Putamen (tissue), 1 donor: ENCODE data around the gene NBPF4.
"Not testable (repeated sequence)": the region's sequence is repeated elsewhere in the genome, so short reads cannot be mapped to it uniquely, and the experiment has no call there.

Source experiments
- DNase-seq: peaks from one replicate; pipeline ENCODE4 v3.0.0-alpha.2; 2016; ENCODE audit warnings: low spot score

NBPF4 gene, protein sequence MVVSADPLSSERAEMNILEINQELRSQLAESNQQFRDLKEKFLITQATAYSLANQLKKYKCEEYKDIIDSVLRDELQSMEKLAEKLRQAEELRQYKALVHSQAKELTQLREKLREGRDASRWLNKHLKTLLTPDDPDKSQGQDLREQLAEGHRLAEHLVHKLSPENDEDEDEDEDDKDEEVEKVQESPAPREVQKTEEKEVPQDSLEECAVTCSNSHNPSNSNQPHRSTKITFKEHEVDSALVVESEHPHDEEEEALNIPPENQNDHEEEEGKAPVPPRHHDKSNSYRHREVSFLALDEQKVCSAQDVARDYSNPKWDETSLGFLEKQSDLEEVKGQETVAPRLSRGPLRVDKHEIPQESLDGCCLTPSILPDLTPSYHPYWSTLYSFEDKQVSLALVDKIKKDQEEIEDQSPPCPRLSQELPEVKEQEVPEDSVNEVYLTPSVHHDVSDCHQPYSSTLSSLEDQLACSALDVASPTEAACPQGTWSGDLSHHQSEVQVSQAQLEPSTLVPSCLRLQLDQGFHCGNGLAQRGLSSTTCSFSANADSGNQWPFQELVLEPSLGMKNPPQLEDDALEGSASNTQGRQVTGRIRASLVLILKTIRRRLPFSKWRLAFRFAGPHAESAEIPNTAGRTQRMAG

DNA sequence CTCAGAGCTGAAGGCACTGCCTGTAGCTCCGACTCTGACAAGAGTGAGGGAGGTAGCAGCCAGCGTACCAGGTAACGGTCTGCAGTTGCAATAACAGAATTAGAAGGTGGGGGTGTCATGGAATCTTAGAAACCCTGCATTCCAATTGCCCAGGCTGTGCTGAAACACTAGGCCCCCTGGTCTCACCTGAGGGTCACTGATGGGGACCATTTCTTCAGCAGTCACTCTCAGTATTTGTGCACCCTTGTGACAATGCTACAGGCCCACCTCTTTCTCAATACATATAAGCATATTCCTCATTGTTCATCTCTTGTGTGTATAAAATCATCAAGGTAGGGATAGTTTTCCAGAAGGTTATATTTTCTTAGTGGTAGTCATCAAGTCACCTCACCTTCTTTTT lies at the start of gene NBPF4:
NBPF4 (minus strand) TSS at position 101 of the 400 bp plus-strand sequence. CDS start 315 bp downstream, outside the sequence.
- not testable (repeated sequence) for DNase-seq

DNA sequence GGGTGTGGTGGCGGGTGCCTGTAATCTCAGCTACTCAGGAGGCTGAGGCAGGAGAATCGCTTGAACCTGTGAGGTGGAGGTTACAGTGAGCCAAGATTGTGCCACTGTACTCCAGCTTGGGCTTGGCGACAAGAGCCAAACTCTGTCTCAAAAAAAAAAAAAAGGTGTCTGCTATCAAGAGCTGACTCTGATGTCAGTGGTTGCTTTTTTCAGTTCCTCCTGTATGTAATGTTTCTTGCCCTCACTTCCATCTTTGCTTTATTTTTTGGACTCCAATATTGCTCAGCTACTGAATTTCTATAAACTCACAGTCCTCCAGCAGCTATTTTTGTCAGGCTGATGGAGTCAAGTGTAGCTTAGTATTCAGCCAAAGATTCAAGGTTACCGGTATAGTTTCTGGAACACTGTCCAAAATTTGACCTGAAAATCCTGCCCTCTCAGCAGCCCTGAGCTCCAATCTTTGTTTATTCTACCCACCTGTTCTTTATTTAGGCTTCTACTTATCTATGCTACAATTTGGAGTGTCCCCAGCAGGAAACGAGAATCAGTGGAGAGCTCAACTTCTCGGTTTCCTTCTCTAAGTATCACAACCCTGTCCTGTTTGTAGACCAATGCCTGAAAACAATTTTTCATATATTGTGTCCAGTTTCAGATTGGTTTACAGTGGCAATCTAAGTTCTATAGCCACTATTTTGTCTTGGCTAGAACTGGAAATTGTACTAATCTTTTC lies 38.8 kb upstream of the NBPF4 start:
- not testable (repeated sequence) for DNase-seq

- not testable (repeated sequence) for DNase-seq
These were observed 28.8 kb upstream of the NBPF4 start for GRCh38 chr1:108272485-108273327.

GRCh38 chr1:108267097-108267496 lies 23.2 kb upstream of the NBPF4 start:
- DNase-seq, result not testable (repeated sequence)

GRCh38 chr1:108261967-108262366 lies 18.1 kb upstream of the NBPF4 start:
- DNase-seq, result not testable (repeated sequence)

- DNase-seq, result not testable (repeated sequence)
These were observed 17.6 kb upstream of the NBPF4 start for GRCh38 chr1:108261519-108261918.

DNA sequence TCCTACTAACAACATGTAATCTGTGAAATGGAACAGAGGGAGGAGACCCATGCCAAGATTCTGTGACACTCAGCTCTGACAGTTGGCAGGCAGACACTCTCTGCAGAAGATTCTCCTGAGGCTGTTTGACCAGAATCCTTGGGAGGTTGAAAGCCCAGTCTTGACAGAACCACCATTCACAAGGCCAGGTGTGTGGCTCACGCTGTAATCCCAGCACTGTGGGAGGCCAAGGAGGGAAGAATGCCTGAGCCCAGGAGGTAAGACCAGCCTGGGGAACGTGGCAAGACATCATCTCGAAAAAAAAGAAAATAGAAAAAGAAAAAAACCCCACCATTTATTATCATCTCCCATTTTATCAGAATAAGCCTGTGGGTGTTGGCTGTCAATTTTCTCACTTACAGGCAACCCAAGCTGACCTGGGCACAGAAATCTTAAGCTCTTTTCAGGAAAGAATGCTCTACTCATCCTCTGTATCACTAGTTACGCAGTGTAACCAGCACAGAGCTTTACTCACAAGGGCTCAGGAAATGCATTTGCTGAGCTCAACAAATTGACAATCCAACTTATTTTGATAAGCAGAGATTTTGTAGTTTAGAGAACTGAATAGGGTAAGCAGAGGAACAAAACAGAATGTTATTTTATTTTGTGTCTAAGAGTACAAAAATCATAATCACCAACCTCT lies 16.8 kb upstream of the NBPF4 start:
- not testable (repeated sequence) for DNase-seq

DNA sequence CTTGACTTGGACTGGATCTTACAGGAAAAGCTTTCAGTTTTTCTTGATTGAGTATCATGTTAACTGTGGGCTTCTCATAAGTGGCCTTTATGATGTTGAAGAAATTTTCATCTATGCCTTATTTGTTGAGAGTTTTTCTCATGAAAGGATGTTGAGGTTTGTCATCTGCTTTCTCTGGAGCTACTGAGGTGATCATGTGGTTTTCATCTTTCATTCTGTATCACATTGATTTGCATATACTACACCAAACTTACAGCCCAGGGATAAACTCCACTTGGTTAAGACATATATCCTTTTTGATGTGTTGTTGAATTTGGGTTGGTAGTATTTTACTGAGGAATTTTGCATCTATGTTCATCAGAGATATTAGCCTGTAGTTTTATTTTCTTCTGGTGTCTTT lies 11.6 kb upstream of the NBPF4 start:
- not testable (repeated sequence) for DNase-seq

GRCh38 chr1:108239426-108239825 lies 4.5 kb downstream of the NBPF4 start:
- not testable (repeated sequence) for DNase-seq

DNA sequence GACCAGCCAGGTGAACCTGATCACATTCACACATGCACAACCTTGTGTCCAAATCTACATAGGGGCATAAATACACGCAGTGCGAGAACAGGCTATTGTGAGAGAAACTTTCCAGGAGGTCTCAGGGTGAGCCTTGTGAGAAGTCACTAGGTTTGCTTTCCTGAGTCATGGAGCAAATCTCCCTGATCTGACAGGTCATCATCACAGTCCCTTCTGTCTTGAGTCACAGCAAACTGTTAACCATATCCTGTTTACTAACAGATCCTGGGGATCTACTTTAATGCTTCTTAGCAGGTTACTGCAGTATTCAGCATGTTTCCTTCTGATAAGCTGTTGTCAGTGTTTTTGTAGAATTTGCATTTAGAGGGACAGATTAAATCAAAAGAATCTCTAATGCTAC lies 8.6 kb downstream of the NBPF4 start:
- not testable (repeated sequence) for DNase-seq

DNA sequence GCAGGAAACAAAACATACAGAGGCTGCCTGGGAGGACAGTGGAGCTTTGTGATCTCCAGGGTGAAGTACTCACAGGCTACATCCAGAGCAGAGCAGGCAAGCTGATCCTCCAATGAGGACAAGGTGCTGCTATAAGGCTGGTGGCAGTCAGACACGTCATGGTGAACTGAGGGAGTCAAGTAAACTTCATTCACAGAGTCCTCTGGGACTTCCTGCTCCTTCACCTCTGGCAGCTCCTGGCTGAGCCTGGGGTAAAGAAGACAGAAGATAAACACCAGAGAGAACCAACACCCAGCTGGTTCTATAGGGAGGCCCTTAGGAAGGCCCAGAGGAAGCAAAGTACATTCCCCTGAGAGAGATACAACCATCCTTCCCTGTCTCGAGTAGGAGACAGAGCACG lies 11.7 kb downstream of the NBPF4 start:
- DNase-seq, result not testable (repeated sequence)

DNA sequence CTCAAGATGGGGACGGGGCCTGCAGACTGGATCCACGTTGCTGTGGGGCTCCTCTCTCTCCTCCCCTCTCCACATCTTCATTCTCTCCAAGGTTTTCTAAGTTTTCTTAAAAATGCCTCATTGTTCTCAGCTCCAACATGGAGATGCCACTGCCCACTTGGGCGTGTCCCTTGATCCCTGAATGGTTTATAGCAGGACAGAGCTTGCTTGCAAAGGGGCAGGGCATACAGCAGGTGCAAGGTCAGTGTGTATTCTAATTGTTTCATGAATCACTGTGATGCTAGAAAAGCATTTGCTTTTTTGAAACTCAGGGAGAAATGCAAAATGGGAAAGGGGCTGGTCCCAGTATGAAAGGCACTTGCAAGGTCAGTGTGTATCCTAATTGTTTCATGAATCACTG lies 13.9 kb downstream of the NBPF4 start:
- not testable (repeated sequence) for DNase-seq

DNA sequence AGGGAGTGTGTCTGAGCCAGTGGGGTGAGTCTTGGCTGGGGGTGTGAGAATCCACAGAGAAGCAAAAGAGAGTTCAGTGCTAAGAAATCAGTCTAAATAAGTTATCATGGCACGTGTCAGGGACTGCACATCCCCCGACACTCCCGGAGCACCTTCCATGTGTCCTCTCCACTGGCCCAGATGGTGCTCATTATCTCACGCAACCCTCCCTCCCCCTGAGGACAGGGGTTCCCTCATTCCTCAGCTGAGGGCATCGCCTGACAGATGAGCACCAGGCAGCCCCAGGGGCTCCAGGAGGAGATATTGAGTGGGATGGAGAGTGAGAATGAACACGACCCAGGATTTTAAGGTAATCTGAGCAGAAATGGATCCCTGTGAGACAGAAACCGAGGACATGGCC lies 16.1 kb downstream of the NBPF4 start:
- not testable (repeated sequence) for DNase-seq

DNA sequence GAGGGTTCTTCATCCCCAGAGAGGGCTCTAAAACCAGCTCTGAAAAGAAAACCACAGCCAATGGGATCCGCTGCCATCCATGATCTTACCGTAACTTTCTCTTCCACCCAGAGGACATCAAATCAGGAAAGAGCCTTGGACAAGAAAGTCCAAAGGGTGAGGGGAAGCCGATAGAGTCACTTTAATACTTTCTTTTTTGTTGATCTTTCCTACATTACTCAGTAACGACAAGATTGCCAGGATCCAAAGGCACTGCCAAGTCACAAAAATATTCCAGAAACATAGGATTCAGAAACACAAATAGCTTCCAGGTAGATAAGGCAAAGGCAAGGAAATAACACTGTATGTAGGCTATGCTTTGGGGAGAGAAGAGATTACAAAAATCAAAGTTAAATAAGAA lies 17.0 kb downstream of the NBPF4 start:
- DNase-seq, result not testable (repeated sequence)

DNA sequence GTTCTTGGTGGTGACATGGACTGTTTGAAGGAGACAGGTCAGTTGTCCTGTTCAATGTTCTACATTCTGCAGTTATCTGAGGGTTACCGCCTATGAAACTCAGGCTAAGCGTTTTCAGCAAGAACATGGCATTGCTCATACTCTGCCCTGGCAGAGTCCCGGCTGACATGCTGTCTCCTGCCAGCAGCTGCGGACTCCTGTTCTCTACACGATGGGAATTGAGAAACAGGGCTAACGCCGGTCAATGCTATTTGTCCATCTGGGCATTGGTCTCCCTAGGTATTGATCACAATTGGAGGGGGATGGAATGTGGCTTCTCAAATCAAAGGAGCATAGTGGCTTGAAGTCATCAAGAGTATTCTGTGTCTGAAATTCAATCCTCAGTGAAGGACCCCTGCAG lies 20.6 kb downstream of the NBPF4 start:
- DNase-seq, result not testable (repeated sequence)

GRCh38 chr1:108217515-108218174 lies 26.2 kb downstream of the NBPF4 start:
- not testable (repeated sequence) for DNase-seq

GRCh38 chr1:108217007-108217406 lies 26.9 kb downstream of the NBPF4 start:
- not testable (repeated sequence) for DNase-seq

DNA sequence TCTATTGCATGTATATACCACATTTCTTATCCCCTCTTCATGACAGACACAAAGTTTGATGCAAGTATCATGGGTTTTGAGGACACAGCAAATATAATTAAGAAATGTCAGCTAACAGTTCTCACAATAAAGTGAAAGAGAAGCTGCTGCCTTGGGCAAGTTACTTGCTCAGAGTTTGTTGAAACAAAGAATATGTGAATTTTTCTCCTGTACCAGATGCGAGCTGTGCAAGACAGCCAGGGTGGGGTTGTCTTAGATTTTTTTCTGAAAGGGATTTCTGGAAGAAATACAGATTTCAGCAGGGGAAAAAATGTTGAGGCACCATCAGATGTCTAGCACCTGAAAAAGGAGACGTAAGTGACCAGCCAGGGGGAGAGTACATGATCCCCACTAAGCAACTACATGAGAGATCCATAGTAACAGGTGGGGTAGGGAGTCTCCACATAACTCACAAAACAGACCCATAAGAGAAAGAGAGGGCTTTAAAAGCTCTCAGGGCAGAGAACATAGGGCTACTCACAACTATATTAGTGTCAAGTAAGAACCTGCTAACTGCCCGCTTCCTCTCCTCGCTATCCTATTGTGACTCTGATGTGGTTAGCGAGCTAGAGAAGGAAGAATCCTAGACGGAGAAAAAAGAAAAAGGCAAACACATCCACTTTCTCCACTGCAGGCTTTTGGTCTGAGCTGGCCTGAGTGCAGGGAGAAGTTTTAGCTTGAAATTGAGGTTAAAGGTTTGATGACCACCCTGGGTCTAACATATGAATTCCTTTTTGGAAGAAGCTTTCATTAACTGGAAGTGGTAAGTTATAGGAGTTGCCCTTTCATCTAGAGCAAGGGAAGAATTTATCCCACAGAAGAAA lies 27.6 kb downstream of the NBPF4 start:
- not testable (repeated sequence) for DNase-seq
